Measurements from ENCODE around the gene CEACAM18. TPM values are rescaled to one million over a fixed set of nuclear protein-coding genes. Genes with fewer than 3 reads are reported as not detected.

The CEACAM18 gene
- total and polyA plus RNA-seq, 2 of the 8 experiments (the other 6 are each of a cell fraction or from before 2014, with no cell fraction given) = not detected

DNA sequence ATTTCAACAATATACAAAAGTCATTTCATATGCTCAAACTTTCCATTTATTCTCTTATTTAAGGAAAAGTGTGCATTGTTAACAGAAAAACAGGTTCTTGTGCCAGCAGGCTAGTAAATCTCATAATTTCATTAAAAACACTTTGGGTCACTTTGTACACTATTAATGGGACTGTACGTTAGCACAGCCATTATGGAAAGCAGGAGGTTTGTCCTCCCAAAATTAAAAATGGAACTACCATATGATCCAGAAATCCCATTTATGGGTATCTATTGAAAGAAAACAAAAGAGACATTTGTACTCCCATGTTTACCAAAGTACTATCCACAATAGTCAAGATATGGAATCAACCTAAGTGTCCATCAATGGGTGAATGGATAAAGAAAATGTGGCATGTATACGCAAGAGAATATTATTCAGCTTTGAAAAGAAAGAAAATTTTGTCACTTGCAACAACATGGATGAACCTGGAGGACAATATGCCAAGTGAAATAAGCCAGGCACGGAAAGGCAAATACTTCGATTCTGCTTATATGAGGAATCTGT, 61.6 kb downstream of the CEACAM18 start (continued):
- TF ChIP-seq GABPA (IDR thresholded peaks at IDR 0.05; ENCODE audit: borderline replicate concordance, insufficient read depth, low read length) = no peak
- no peak for TF ChIP-seq CREB1 (IDR thresholded peaks at IDR 0.05)
- TF ChIP-seq CHD2 (IDR thresholded peaks at IDR 0.05; ENCODE audit: low read length) = no peak
- no peak for TF ChIP-seq KDM4A (IDR thresholded peaks at IDR 0.05; ENCODE audit: low read depth, low read length, severe bottlenecking)
- no peak for TF ChIP-seq POU5F1 (IDR thresholded peaks at IDR 0.05; ENCODE audit: low read depth, low read length)
- no peak for TF ChIP-seq CHD1 (IDR thresholded peaks at IDR 0.05; ENCODE audit: low read depth, low read length)

Small RNAs within 50 kb of the gene (small RNA-seq; reads per million reads assigned to genes)
- gene AC020914.3 (ENCODE audit: insufficient read depth) = not detected
- gene AC020914.5 (ENCODE audit: insufficient read depth) = not detected

Other genes starting within 250 kb of the CEACAM18 start
- not detected in 2 replicates for gene SIGLECL1, start 227.5 kb upstream of the CEACAM18 start, total RNA-seq (2021; fragmentation: NEBNext Ultra II Directional; extraction: Animal tissue kit (Norgen Biotek cat#: 25700))
- not detected in 2 replicates for gene SIGLECL1, start 227.5 kb upstream of the CEACAM18 start, polyA plus RNA-seq (2011; rRNA removed)
- 31.8 and 34.1 TPM in 2 replicates for gene IGLON5, start 166.9 kb upstream of the CEACAM18 start, total RNA-seq (2021; fragmentation: NEBNext Ultra II Directional; extraction: Animal tissue kit (Norgen Biotek cat#: 25700))
- 34.6 and 51.4 TPM in 2 replicates for gene IGLON5, start 166.9 kb upstream of the CEACAM18 start, polyA plus RNA-seq (2011; rRNA removed)
- gene VSIG10L, start 136.4 kb upstream of the CEACAM18 start, total RNA-seq (2021; fragmentation: NEBNext Ultra II Directional; extraction: Animal tissue kit (Norgen Biotek cat#: 25700)) = 10.2 and 10.3 TPM in 2 replicates
- gene VSIG10L, start 136.4 kb upstream of the CEACAM18 start, polyA plus RNA-seq (2011; rRNA removed) = 9.9 and 10.4 TPM in 2 replicates
- 40.0 and 42.1 TPM in 2 replicates for gene ETFB, start 112.2 kb upstream of the CEACAM18 start, total RNA-seq (2021; fragmentation: NEBNext Ultra II Directional; extraction: Animal tissue kit (Norgen Biotek cat#: 25700))
- 66.5 and 94.6 TPM in 2 replicates for gene ETFB, start 112.2 kb upstream of the CEACAM18 start, polyA plus RNA-seq (2011; rRNA removed)
- gene CLDND2, start 109.5 kb upstream of the CEACAM18 start, total RNA-seq (2021; fragmentation: NEBNext Ultra II Directional; extraction: Animal tissue kit (Norgen Biotek cat#: 25700)) = 0.56 and 1.0 TPM in 2 replicates
- 0.21 TPM in 1 of 2 replicates, not detected in the other for gene CLDND2, start 109.5 kb upstream of the CEACAM18 start, polyA plus RNA-seq (2011; rRNA removed)
- gene NKG7, start 105.9 kb upstream of the CEACAM18 start, total RNA-seq (2021; fragmentation: NEBNext Ultra II Directional; extraction: Animal tissue kit (Norgen Biotek cat#: 25700)) = not detected in 2 replicates
- not detected in 2 replicates for gene NKG7, start 105.9 kb upstream of the CEACAM18 start, polyA plus RNA-seq (2011; rRNA removed)
- not detected in 2 replicates for gene LIM2, start 90.6 kb upstream of the CEACAM18 start, total RNA-seq (2021; fragmentation: NEBNext Ultra II Directional; extraction: Animal tissue kit (Norgen Biotek cat#: 25700))
- 0.13 TPM in 1 of 2 replicates, not detected in the other for gene LIM2, start 90.6 kb upstream of the CEACAM18 start, polyA plus RNA-seq (2011; rRNA removed)
- gene C19orf84, start 87.9 kb upstream of the CEACAM18 start, total RNA-seq (2021; fragmentation: NEBNext Ultra II Directional; extraction: Animal tissue kit (Norgen Biotek cat#: 25700)) = 1.7 and 2.4 TPM in 2 replicates
- gene C19orf84, start 87.9 kb upstream of the CEACAM18 start, polyA plus RNA-seq (2011; rRNA removed) = 2.1 and 2.3 TPM in 2 replicates
- gene SIGLEC10, start 60.9 kb upstream of the CEACAM18 start, total RNA-seq (2021; fragmentation: NEBNext Ultra II Directional; extraction: Animal tissue kit (Norgen Biotek cat#: 25700)) = not detected in 2 replicates
- gene SIGLEC10, start 60.9 kb upstream of the CEACAM18 start, polyA plus RNA-seq (2011; rRNA removed) = 0.06 TPM in 1 of 2 replicates, not detected in the other
- not detected in 2 replicates for gene SIGLEC8, start 20.1 kb upstream of the CEACAM18 start, total RNA-seq (2021; fragmentation: NEBNext Ultra II Directional; extraction: Animal tissue kit (Norgen Biotek cat#: 25700))
- gene SIGLEC8, start 20.1 kb upstream of the CEACAM18 start, polyA plus RNA-seq (2011; rRNA removed) = not detected in 2 replicates
- gene SIGLEC12, start 23.3 kb downstream of the CEACAM18 start, total RNA-seq (2021; fragmentation: NEBNext Ultra II Directional; extraction: Animal tissue kit (Norgen Biotek cat#: 25700)) = not detected in 2 replicates
- not detected in 2 replicates for gene SIGLEC12, start 23.3 kb downstream of the CEACAM18 start, polyA plus RNA-seq (2011; rRNA removed)
- gene SIGLEC6, start 53.1 kb downstream of the CEACAM18 start, total RNA-seq (2021; fragmentation: NEBNext Ultra II Directional; extraction: Animal tissue kit (Norgen Biotek cat#: 25700)) = not detected in 2 replicates
- gene SIGLEC6, start 53.1 kb downstream of the CEACAM18 start, polyA plus RNA-seq (2011; rRNA removed) = 0.05 TPM in 1 of 2 replicates, not detected in the other
- gene ZNF175, start 92.7 kb downstream of the CEACAM18 start, total RNA-seq (2021; fragmentation: NEBNext Ultra II Directional; extraction: Animal tissue kit (Norgen Biotek cat#: 25700)) = 11.0 and 11.1 TPM in 2 replicates
- 1.5 and 1.7 TPM in 2 replicates for gene ZNF175, start 92.7 kb downstream of the CEACAM18 start, polyA plus RNA-seq (2011; rRNA removed)
- not detected in 2 replicates for gene SIGLEC5, start 151.9 kb downstream of the CEACAM18 start, total RNA-seq (2021; fragmentation: NEBNext Ultra II Directional; extraction: Animal tissue kit (Norgen Biotek cat#: 25700))
- gene SIGLEC5, start 151.9 kb downstream of the CEACAM18 start, polyA plus RNA-seq (2011; rRNA removed) = not detected in 2 replicates
- not detected in 2 replicates for gene SIGLEC14, start 168.3 kb downstream of the CEACAM18 start, total RNA-seq (2021; fragmentation: NEBNext Ultra II Directional; extraction: Animal tissue kit (Norgen Biotek cat#: 25700))
- not detected in 2 replicates for gene SIGLEC14, start 168.3 kb downstream of the CEACAM18 start, polyA plus RNA-seq (2011; rRNA removed)
- 4.1 and 7.5 TPM in 2 replicates for gene SPACA6, start 214.8 kb downstream of the CEACAM18 start, total RNA-seq (2021; fragmentation: NEBNext Ultra II Directional; extraction: Animal tissue kit (Norgen Biotek cat#: 25700))
- gene SPACA6, start 214.8 kb downstream of the CEACAM18 start, polyA plus RNA-seq (2011; rRNA removed) = 7.1 and 9.7 TPM in 2 replicates
- 0.19 TPM in 1 of 2 replicates, not detected in the other for gene HAS1, start 245.5 kb downstream of the CEACAM18 start, total RNA-seq (2021; fragmentation: NEBNext Ultra II Directional; extraction: Animal tissue kit (Norgen Biotek cat#: 25700))
- gene HAS1, start 245.5 kb downstream of the CEACAM18 start, polyA plus RNA-seq (2011; rRNA removed) = 1.5 and 1.9 TPM in 2 replicates

All from H1 (cell line).